HEK293 (cell line): ENCODE results near the gene NUDT8.

ENCODE experiments used
- AEBP2 ChIP-seq: fragments of 450-650 bp; formaldehyde crosslinking; IDR thresholded peaks from 2 replicates; pipeline ENCODE4 v1.5.1; 2016; ENCODE audit warnings: missing biosample characterization, missing genetic modification characterization, borderline replicate concordance
- BCL11B ChIP-seq: fragments of 450-650 bp; formaldehyde crosslinking; IDR thresholded peaks from 2 replicates; pipeline ENCODE4 v1.5.1; 2016; ENCODE audit warnings: low read depth, missing biosample characterization, missing genetic modification characterization
- GLIS1 ChIP-seq: fragments of 450-650 bp; formaldehyde crosslinking; IDR thresholded peaks from 2 replicates; pipeline ENCODE4 v1.5.1; 2016; ENCODE audit warnings: missing biosample characterization, missing genetic modification characterization
- HOXC10 ChIP-seq: sonication (generic); formaldehyde crosslinking; IDR thresholded peaks from 2 replicates; pipeline ENCODE4 v1.8.1; 2023; ENCODE audit warnings: mild to moderate bottlenecking, missing genetic modification reagents
- KLF17 ChIP-seq: fragments of 450-650 bp; formaldehyde crosslinking; IDR thresholded peaks from 2 replicates; pipeline ENCODE4 v1.5.1; 2016; ENCODE audit warnings: missing biosample characterization, missing genetic modification characterization
- KLF7 ChIP-seq: fragments of 450-650 bp; formaldehyde crosslinking; IDR thresholded peaks from 2 replicates; pipeline ENCODE4 v1.5.1; 2016; ENCODE audit warnings: missing biosample characterization, missing genetic modification characterization, borderline replicate concordance
- MZF1 ChIP-seq: fragments of 450-650 bp; formaldehyde crosslinking; IDR thresholded peaks from 2 replicates; pipeline ENCODE4 v1.5.1; 2017; ENCODE audit warnings: missing biosample characterization, missing genetic modification characterization, borderline replicate concordance
- PATZ1 ChIP-seq: fragments of 450-650 bp; formaldehyde crosslinking; IDR thresholded peaks from 2 replicates; pipeline ENCODE4 v1.5.1; 2016; ENCODE audit warnings: missing biosample characterization, missing genetic modification characterization
- TRIM28 ChIP-seq: IDR thresholded peaks from 2 replicates; pipeline ENCODE4 v1.6.1; 2011; ENCODE audit warnings: low read length, control low read depth, borderline replicate concordance
- ZBTB17 ChIP-seq: fragments of 450-650 bp; formaldehyde crosslinking; IDR thresholded peaks from 2 replicates; pipeline ENCODE4 v1.5.1; 2016; ENCODE audit warnings: missing biosample characterization, missing genetic modification characterization
- ZBTB20 ChIP-seq: fragments of 450-650 bp; formaldehyde crosslinking; IDR thresholded peaks from 2 replicates; pipeline ENCODE4 v1.5.1; 2016; ENCODE audit warnings: missing biosample characterization, missing genetic modification characterization
- ZFP37 ChIP-seq: fragments of 450-650 bp; formaldehyde crosslinking; IDR thresholded peaks from 2 replicates; pipeline ENCODE4 v1.5.1; 2016; ENCODE audit warnings: missing biosample characterization, missing genetic modification characterization
- ZFP69B ChIP-seq: fragments of 450-650 bp; formaldehyde crosslinking; IDR thresholded peaks from 2 replicates; pipeline ENCODE4 v1.5.1; 2016; ENCODE audit warnings: missing biosample characterization, missing genetic modification characterization
- ZNF10 ChIP-seq: fragments of 450-650 bp; formaldehyde crosslinking; IDR thresholded peaks from 2 replicates; pipeline ENCODE4 v1.5.1; 2017; ENCODE audit warnings: missing biosample characterization, missing genetic modification characterization
- ZNF112 ChIP-seq: fragments of 450-650 bp; formaldehyde crosslinking; IDR thresholded peaks from 2 replicates; pipeline ENCODE4 v1.5.0; 2017; ENCODE audit warnings: missing biosample characterization, missing genetic modification characterization
- ZNF140 ChIP-seq: fragments of 450-650 bp; formaldehyde crosslinking; IDR thresholded peaks from 2 replicates; pipeline ENCODE4 v1.5.1; 2016; ENCODE audit warnings: missing biosample characterization, missing genetic modification characterization
- ZNF146 ChIP-seq: fragments of 450-650 bp; formaldehyde crosslinking; IDR thresholded peaks from 2 replicates; pipeline ENCODE4 v1.5.1; 2016; ENCODE audit warnings: missing biosample characterization, missing genetic modification characterization
- ZNF18 ChIP-seq: fragments of 450-650 bp; formaldehyde crosslinking; IDR thresholded peaks from 2 replicates; pipeline ENCODE4 v1.5.1; 2016; ENCODE audit warnings: missing biosample characterization, missing genetic modification characterization
- ZNF2 ChIP-seq: fragments of 450-650 bp; formaldehyde crosslinking; IDR thresholded peaks from 2 replicates; pipeline ENCODE4 v1.5.1; 2016; ENCODE audit warnings: missing biosample characterization, missing genetic modification characterization
- ZNF223 ChIP-seq: fragments of 450-650 bp; formaldehyde crosslinking; IDR thresholded peaks from 2 replicates; pipeline ENCODE4 v1.5.1; 2016; ENCODE audit warnings: missing biosample characterization, missing genetic modification characterization
- ZNF26 ChIP-seq: fragments of 450-650 bp; formaldehyde crosslinking; IDR thresholded peaks from 2 replicates; pipeline ENCODE4 v1.5.1; 2016; ENCODE audit warnings: missing biosample characterization, missing genetic modification characterization
- ZNF311 ChIP-seq: fragments of 450-650 bp; formaldehyde crosslinking; IDR thresholded peaks from 2 replicates; pipeline ENCODE4 v1.5.1; 2017; ENCODE audit warnings: missing biosample characterization, missing genetic modification characterization, borderline replicate concordance
- ZNF324 ChIP-seq: fragments of 450-650 bp; formaldehyde crosslinking; IDR thresholded peaks from 2 replicates; pipeline ENCODE4 v1.5.1; 2016; ENCODE audit warnings: missing biosample characterization, missing genetic modification characterization
- ZNF423 ChIP-seq: fragments of 450-650 bp; formaldehyde crosslinking; IDR thresholded peaks from 2 replicates; pipeline ENCODE4 v1.5.1; 2016; ENCODE audit warnings: missing biosample characterization, missing genetic modification characterization
- ZNF513 ChIP-seq: fragments of 450-650 bp; IDR thresholded peaks from 2 replicates; pipeline ENCODE4 v1.5.1; 2018; ENCODE audit warnings: missing biosample characterization, missing genetic modification characterization
- ZNF561 ChIP-seq: fragments of 450-650 bp; IDR thresholded peaks from 2 replicates; pipeline ENCODE4 v1.5.1; 2018; ENCODE audit warnings: missing biosample characterization, missing genetic modification characterization, borderline replicate concordance
- ZNF621 ChIP-seq: fragments of 450-650 bp; formaldehyde crosslinking; IDR thresholded peaks from 2 replicates; pipeline ENCODE4 v1.5.1; 2017; ENCODE audit warnings: missing biosample characterization, missing genetic modification characterization
- ZNF658 ChIP-seq: fragments of 450-650 bp; formaldehyde crosslinking; IDR thresholded peaks from 2 replicates; pipeline ENCODE4; 2016; ENCODE audit warnings: missing biosample characterization, missing genetic modification characterization
- ZNF677 ChIP-seq: fragments of 450-650 bp; IDR thresholded peaks from 2 replicates; pipeline ENCODE4 v1.5.0; 2018; ENCODE audit warnings: missing biosample characterization, mild to moderate bottlenecking, missing genetic modification characterization, moderate library complexity
- ZSCAN16 ChIP-seq: fragments of 450-650 bp; formaldehyde crosslinking; IDR thresholded peaks from 2 replicates; pipeline ENCODE4 v1.5.1; 2016; ENCODE audit warnings: missing biosample characterization, missing genetic modification characterization
- ZSCAN30 ChIP-seq: fragments of 450-650 bp; IDR thresholded peaks from 2 replicates; pipeline ENCODE4 v1.5.1; 2018; ENCODE audit warnings: missing biosample characterization, mild to moderate bottlenecking, missing genetic modification characterization, moderate library complexity
- ZXDB ChIP-seq: fragments of 450-650 bp; formaldehyde crosslinking; IDR thresholded peaks from 2 replicates; pipeline ENCODE4 v1.5.1; 2016; ENCODE audit warnings: missing biosample characterization, missing genetic modification characterization

Gene NUDT8

GRCh38 chr11:67629386-67630227, at the start of gene NUDT8 (continued):
- TF ChIP-seq ZNF513 (tag by site-specific recombination) (no peak), ZNF146 (tag by site-specific recombination) (no peak), ZSCAN16 (tag by site-specific recombination) (no peak), ZNF112 (tag by site-specific recombination) (no peak), ZNF311 (tag by site-specific recombination) (no peak), ZFP69B (tag by site-specific recombination) (peak; percentile 90), ZNF140 (tag by site-specific recombination) (no peak), HOXC10 (CRISPR knock-in tag) (no peak), ZNF2 (tag by site-specific recombination) (peak; percentile 81), ZNF18 (no peak), ZNF324 (tag by site-specific recombination) (peak; percentile 73; the same call in 1 of the 2 replicates), ZNF10 (tag by site-specific recombination) (no peak), ZNF677 (tag by site-specific recombination) (no peak), KLF17 (tag by site-specific recombination) (peak; percentile 43; the same call in 1 of the 2 replicates), ZFP37 (no peak), ZNF26 (no peak), ZXDB (tag by site-specific recombination) (peak; percentile 84), MZF1 (tag by site-specific recombination) (no peak), TRIM28 (no peak), ZNF561 (tag by site-specific recombination) (no peak), ZNF423 (no peak), ZBTB20 (peak; percentile 64), BCL11B (tag by site-specific recombination) (no peak), KLF7 (tag by site-specific recombination) (no peak), ZNF223 (tag by site-specific recombination) (no peak), ZNF658 (tag by site-specific recombination) (no peak), ZNF621 (no peak), GLIS1 (tag by site-specific recombination) (no peak; the same call in 1 of the 2 replicates), PATZ1 (tag by site-specific recombination) (no peak; the same call in 1 of the 2 replicates), AEBP2 (tag by site-specific recombination) (no peak), ZBTB17 (tag by site-specific recombination) (peak; percentile 24; the same call in 1 of the 2 replicates), ZSCAN30 (tag by site-specific recombination) (peak; percentile 73)
